ENCODE data around the gene GUCY1B1. TPM values are rescaled to one million over a fixed set of nuclear protein-coding genes. Genes with fewer than 3 reads are reported as not detected.
"Not testable (repeated sequence)": the region's sequence is repeated elsewhere in the genome, so short reads cannot be mapped to it uniquely, and the experiment has no call there.

Gene GUCY1B1
- total RNA-seq, 8 experiments from 2014 or later = 0.17 to 25.0 (median 13.0) TPM

DNA sequence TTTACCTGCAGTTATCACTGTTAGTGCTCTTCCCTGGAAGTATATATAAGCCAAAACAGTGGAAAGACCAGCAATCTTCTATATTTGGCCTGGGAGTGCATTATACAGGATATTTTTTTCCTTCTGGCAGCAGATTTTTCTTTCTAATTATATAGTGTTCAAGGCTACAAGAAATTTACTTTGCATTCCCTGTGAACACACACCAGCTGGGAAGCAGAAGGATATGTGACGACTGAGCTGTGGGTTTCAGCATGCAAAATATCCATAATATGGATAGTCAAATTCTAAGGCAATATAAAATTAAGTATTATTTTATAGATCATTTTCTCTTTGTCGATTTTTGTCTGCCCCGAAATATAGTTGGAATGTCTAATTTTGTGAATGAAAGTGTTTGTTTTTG is 31.2 kb downstream of the GUCY1B1 start:
- peaks cover 0 to 7% of the 10 kb centered on the region in 2 donors for H3K4me1 ChIP-seq (replicated peaks in 1 of 2)
- H3K27ac ChIP-seq = no peak overlapping the region
- in situ Hi-C loops (cut with MboI; ENCODE audit: low pct_unique_long_range_greater_than_20kb in 2 of 9, low sequenced_read_pairs in 9 of 9, unreplicated experiment in 9 of 9) = loop anchor here in 6 of 9 experiments (10.0 to 25.0 kb wide), 3 partner anchors 345 to 378 kb away; no protein-coding TSS in a partner anchor
- no peak overlapping the region for H3K4me3 ChIP-seq
- ATAC-seq (replicated peaks in 6 of 8) = no peak
- 7 to 100% (median 61%) methylated on average over 1 to 3 of the region's 3 CpGs for WGBS, 10 experiments

DNA sequence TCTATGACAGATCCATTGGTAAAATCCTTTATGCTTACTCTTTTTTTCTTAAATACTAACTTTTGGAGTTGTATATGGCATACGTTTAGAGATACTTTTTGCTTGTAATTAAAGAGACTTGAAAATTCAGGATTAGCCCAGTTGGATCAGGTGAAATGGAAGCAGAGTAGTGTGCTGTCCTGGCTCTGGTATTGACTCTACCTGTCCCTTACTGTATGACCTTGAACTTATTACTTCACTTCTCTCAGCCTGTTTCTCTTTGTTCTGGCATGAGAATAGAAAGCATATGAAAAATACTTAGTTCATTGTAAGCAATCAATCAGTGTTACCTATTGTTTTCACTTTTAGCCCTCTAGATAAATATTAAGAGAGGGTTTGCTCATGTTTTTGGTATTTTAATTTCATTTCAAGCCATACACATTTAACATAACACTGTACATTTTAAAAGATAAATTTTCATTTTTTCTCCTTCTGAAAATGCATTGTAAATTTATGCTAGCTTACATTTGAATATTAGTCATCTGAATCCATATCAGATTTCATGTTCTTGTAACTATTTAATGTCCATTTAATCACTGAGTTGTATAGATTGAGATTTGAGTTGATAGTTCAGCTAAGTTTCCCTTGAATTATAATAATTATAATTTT is 35.9 kb downstream of the GUCY1B1 start:
- ATAC-seq (replicated peaks in 6 of 8) = peak in 2 of 8 experiments; percentile 18 to 63
- Histone ChIP-seq H3K4me3 (no peak overlapping the region), H3K4me1 (replicated peaks in 1 of 2) (no peaks in the 10 kb centered on the region), H3K27ac (no peak overlapping the region)
- in situ Hi-C loops (cut with MboI; ENCODE audit: low pct_unique_long_range_greater_than_20kb in 2 of 9, low sequenced_read_pairs in 9 of 9, unreplicated experiment in 9 of 9) = loop anchor here in 5 of 9 experiments (25.0 kb wide), 2 partner anchors 357 to 382 kb away; no protein-coding TSS in a partner anchor
- 45 to 100% (median 88%) methylated on average over 1 of the region's 1 CpG; no CpG with 5 or more reads in 1 of the 10 experiments for WGBS, 10 experiments

DNA sequence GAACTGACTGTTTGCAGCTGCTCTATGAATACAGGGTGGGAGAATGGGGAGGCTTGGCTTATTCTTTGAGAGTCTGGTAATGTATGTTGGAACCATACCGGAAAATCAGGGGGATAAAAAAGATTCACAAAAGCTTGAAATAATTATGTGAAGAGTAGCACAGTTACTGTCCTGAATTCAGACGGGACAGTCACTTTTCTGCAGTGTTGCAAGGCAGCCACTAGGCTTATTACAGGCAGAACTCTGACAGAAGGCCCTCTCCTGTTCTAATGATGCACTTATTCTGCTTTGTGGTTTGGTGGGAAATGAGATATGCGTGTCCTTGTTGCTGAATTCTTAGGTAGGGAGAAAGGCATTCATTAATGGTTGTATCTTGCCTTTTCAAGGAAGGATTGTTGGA is 37.2 kb downstream of the GUCY1B1 start:
- in situ Hi-C loops (cut with MboI; ENCODE audit: low pct_unique_long_range_greater_than_20kb in 2 of 9, low sequenced_read_pairs in 9 of 9, unreplicated experiment in 9 of 9) = loop anchor here in 5 of 9 experiments (25.0 kb wide), 2 partner anchors 359 to 384 kb away; no protein-coding TSS in a partner anchor
- ATAC-seq (replicated peaks in 6 of 8) = peak in 4 of 8 experiments; percentile 47 to 95 (median 88)
- H3K4me3 ChIP-seq = no peak overlapping the region

DNA sequence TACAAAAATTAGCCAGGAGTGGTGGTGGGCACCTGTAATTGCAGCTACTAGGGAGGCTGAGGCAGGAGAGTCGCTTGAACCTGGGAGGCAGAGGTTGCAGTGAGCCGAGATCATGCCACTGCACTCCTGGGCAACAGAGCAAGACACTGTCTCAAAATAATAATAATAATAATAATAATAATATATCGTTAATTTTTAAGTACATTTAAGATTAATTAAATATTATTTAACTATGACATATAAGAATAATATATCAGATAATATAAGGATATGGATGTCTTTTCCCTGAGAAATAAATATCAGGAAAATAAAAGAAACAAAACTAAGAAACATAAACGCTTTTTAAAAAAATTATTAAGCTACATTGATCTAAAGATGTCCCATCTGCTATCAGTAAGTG is 38.8 kb downstream of the GUCY1B1 start:
- ATAC-seq (replicated peaks in 6 of 8); H3K27ac ChIP-seq; H3K4me3 ChIP-seq; H3K4me1 ChIP-seq (replicated peaks in 1 of 2): not testable (repeated sequence)
- 81 to 100% (median 96%) methylated on average over 2 to 4 of the region's 4 CpGs; no CpG with 5 or more reads in 1 of the 10 experiments for WGBS, 10 experiments
- in situ Hi-C loops (cut with MboI; ENCODE audit: low pct_unique_long_range_greater_than_20kb in 2 of 9, low sequenced_read_pairs in 9 of 9, unreplicated experiment in 9 of 9) = loop anchor here in 5 of 9 experiments (25.0 kb wide), 2 partner anchors 360 to 385 kb away; no protein-coding TSS in a partner anchor

More for the DNA sequence above, 37.2 kb downstream of the GUCY1B1 start:
- no peak overlapping the region for H3K27ac ChIP-seq
- H3K4me1 ChIP-seq (replicated peaks in 1 of 2) = no peaks in the 10 kb centered on the region
- 17 to 78% (median 57%) methylated on average over 1 to 3 of the region's 3 CpGs; no CpG with 5 or more reads in 2 of the 10 experiments for WGBS, 10 experiments

DNA sequence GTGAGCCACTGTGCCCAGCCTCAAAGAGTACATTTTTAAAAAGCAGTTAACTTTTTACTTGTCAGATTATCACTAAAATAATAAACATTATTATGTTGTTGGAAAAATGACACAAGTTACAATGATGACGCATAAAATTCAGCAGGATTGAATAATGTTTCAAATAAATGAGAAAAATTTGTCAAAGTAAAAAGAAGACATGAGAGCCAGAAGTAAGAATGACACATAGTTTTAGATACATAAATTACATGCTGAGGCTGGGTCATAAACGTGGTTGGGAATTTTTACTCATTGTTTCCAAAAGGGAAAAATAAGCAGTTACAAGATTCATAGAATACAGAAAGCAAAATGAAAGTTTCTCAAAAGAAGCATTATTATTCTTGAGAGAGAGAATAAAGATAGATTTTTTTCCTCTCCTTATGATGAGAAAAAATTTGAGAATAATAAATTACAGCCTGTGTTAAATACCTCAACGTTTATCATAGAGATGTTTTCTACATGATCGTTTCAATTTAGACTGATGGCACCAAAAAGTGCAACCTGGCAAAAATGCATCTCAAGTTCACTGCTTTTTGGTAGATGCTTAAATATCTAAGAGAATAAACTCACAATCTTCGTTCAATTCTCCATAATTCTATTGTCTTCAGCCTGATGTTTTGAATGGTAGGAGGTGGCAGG is 40.4 kb downstream of the GUCY1B1 start:
- in situ Hi-C loops (cut with MboI; ENCODE audit: low pct_unique_long_range_greater_than_20kb in 2 of 9, low sequenced_read_pairs in 9 of 9, unreplicated experiment in 9 of 9) = loop anchor here in 5 of 9 experiments (25.0 kb wide), 2 partner anchors 362 to 387 kb away; no protein-coding TSS in a partner anchor
- H3K4me1 ChIP-seq (replicated peaks in 1 of 2) = no peaks in the 10 kb centered on the region
- no peak overlapping the region for H3K4me3 ChIP-seq
- no peak overlapping the region for H3K27ac ChIP-seq
- ATAC-seq (replicated peaks in 6 of 8) = no peak
- WGBS, 10 experiments = 0 to 100% (median 89%) methylated on average over 4 to 5 of the region's 5 CpGs

DNA sequence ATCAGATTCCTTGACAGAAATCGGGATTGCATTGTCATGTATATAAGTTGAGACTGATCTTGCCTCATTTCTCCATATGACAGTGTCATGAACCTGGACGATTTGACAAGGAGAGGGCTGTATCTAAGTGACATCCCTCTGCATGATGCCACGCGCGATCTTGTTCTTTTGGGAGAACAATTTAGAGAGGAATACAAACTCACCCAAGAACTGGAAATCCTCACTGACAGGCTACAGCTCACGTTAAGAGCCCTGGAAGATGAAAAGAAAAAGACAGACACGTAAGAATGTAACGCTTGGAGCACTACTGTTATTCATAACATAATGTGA is 40.9 kb downstream of the GUCY1B1 start:
- H3K4me1 ChIP-seq (replicated peaks in 1 of 2) = no peaks in the 10 kb centered on the region
- no peak overlapping the region for H3K27ac ChIP-seq
- H3K4me3 ChIP-seq = no peak overlapping the region
- in situ Hi-C loops (cut with MboI; ENCODE audit: low pct_unique_long_range_greater_than_20kb in 2 of 9, low sequenced_read_pairs in 9 of 9, unreplicated experiment in 9 of 9) = loop anchor here in 5 of 9 experiments (10.0 to 25.0 kb wide), 3 partner anchors 155 to 387 kb away; partner anchors contain the start of gene CTSO (in 1 of the 5)
- ATAC-seq (replicated peaks in 6 of 8) = no peak
- WGBS, 10 experiments = 54 to 95% (median 76%) methylated on average over 3 to 8 of the region's 8 CpGs

DNA sequence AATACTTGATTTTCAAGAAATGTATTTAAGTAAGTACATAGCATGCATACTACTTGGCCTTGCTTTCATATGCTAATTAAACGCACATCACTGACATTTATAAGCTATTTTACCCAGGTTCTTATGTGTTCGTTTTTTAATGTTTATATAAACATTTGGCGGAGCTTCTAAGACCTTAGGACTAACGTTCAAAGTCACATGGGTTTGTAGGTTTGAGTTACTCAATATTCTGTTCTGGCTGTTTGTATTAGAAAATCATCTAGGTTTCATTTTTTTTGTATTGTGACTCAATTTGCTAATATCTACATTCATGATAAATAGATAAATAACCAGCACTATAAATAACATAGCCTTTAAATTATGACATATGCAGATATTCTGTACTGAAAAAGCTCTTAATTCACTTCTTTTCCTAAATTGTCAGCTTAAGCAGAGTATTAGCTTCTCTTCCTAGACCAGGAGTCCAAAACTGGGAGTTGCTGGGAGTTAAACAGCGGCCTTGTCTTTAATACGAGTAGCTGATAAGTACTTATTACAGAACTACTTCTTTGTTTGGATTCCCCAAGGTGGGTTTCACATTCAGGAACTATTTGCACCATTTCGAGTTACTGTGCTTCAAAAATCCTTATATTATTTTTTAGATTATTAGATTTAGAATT is 42.0 kb downstream of the GUCY1B1 start:
- no peak overlapping the region for H3K27ac ChIP-seq
- H3K4me3 ChIP-seq = no peak overlapping the region
- no peak for ATAC-seq (replicated peaks in 6 of 8)
- WGBS, 10 experiments = 56 to 95% (median 86%) methylated on average over 2 to 7 of the region's 7 CpGs
- no peaks in the 10 kb centered on the region for H3K4me1 ChIP-seq (replicated peaks in 1 of 2)
- in situ Hi-C loops (cut with MboI; ENCODE audit: low pct_unique_long_range_greater_than_20kb in 2 of 9, low sequenced_read_pairs in 9 of 9, unreplicated experiment in 9 of 9) = loop anchor here in 1 of 9 experiments (10.0 kb wide), 1 partner anchor 154 kb away; the partner anchor contains the start of gene CTSO

DNA sequence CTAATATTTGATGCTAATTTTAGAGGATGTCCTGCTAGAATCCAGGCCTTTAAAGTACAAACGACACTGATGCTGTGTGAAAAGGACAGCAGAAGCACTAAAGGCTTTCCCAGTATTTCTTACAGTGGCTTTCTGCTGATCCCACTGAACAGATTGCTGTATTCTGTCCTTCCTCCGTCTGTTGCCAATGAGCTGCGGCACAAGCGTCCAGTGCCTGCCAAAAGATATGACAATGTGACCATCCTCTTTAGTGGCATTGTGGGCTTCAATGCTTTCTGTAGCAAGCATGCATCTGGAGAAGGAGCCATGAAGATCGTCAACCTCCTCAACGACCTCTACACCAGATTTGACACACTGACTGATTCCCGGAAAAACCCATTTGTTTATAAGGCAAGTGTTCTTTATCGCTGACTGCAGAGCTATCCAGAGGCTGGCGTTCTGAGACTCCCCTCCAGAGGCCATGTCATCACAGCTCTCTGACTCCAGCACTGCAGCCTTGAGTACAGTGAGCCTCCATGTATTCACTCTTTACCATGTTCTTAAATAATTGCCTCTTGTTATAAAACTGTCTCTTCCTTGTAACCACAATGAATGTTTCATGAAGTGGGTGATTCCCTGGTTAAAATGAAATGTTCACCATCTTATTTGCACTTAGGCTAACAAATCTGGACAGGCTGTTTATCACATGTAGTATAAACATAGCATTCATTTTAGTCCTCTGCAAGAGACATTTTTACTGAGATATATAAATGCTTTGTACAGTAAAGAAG is 43.6 kb downstream of the GUCY1B1 start:
- H3K27ac ChIP-seq = no peak overlapping the region
- peak in 1 of 8 experiments; percentile 33 for ATAC-seq (replicated peaks in 6 of 8)
- in situ Hi-C loops (cut with MboI; ENCODE audit: low pct_unique_long_range_greater_than_20kb in 2 of 9, low sequenced_read_pairs in 9 of 9, unreplicated experiment in 9 of 9) = loop anchor here in 1 of 9 experiments (10.0 kb wide), 1 partner anchor 152 kb away; the partner anchor contains the start of gene CTSO
- no peak overlapping the region for H3K4me3 ChIP-seq
- WGBS, 10 experiments = 57 to 92% (median 78%) methylated on average over 1 to 9 of the region's 9 CpGs; no CpG with 5 or more reads in 1 of the 10 experiments
- H3K4me1 ChIP-seq (replicated peaks in 1 of 2) = no peaks in the 10 kb centered on the region

DNA sequence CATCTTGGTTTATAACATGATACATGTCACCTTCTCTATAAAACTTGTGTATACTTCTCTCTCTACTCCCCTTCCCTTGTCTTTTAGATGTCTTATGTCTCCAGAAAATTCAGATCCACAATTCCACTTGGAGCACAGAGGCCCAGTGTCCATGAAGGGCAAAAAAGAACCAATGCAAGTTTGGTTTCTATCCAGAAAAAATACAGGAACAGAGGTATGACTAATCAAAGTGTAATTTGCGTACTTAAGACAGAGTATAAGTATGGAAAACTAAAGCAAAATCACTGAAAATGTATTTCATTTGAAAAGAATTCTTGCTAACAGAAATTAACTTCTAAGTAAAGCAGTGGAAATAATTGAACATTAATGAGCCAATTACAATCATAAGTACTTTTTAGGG is 46.2 kb downstream of the GUCY1B1 start:
- ATAC-seq (replicated peaks in 6 of 8) = no peak
- Histone ChIP-seq H3K4me3 (no peak overlapping the region), H3K27ac (no peak overlapping the region), H3K4me1 (replicated peaks in 1 of 2) (no peaks in the 10 kb centered on the region)
- in situ Hi-C loops (cut with MboI; ENCODE audit: low pct_unique_long_range_greater_than_20kb in 2 of 9, low sequenced_read_pairs in 9 of 9, unreplicated experiment in 9 of 9) = loop anchor here in 1 of 9 experiments (10.0 kb wide), 1 partner anchor 150 kb away; the partner anchor contains the start of gene CTSO
- 60 to 100% (median 90%) methylated on average over 1 of the region's 1 CpG; no CpG with 5 or more reads in 2 of the 10 experiments for WGBS, 10 experiments

DNA sequence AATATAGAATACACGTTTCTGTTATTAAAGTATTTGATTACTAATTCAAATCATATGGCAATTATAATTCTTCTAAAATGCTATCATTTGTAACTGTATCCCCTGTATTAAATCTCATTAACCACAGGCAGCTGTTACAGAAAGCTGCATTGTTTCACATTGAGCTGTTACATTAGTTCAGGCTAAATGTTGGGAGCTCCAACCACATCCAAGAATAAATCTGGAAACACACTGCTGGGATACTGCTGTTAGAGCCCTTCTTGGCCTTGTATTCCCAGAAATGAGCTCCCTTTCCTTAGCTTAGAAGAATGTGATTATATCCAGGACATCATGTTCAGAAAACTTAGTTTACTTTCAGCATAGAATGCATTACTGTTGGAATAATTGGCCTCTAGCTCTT is 48.2 kb downstream of the GUCY1B1 start:
- ATAC-seq (replicated peaks in 6 of 8) = no peak
- H3K4me3 ChIP-seq = no peak overlapping the region
- in situ Hi-C loops (cut with MboI; ENCODE audit: low pct_unique_long_range_greater_than_20kb in 2 of 9, low sequenced_read_pairs in 9 of 9, unreplicated experiment in 9 of 9) = loop anchor here in 1 of 9 experiments (10.0 kb wide), 1 partner anchor 148 kb away; the partner anchor contains the start of gene CTSO
- H3K27ac ChIP-seq = no peak overlapping the region
- H3K4me1 ChIP-seq (replicated peaks in 1 of 2) = no peaks in the 10 kb centered on the region
- whole genome bisulfite sequencing, 10 experiments = 0 to 100% (median 21%) methylated on average over 1 of the region's 1 CpG; no CpG with 5 or more reads in 4 of the 10 experiments

DNA sequence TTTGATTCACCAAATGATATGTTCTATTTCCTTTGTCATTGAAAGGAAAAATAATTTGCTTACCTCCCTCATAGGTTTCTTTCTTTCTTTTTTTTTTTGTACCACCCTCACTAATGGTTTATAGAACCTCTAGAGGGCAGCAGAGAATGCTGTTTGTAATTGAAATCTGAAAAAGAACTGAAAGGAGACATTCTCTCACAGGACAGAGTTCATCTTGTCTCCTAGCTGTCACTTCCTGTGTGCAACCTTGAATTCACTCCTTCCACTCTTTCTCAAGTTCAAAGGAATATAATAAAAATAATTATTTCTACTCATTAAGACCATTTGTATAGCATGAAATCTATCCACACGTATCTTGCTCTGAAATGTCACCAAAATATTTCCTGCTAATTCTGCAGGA is 51.0 kb downstream of the GUCY1B1 start:
- peak in 6 of 8 experiments; percentile 57 to 89 (median 73) for ATAC-seq (replicated peaks in 6 of 8)
- WGBS, 10 experiments = 63 to 100% (median 88%) methylated on average over 1 of the region's 1 CpG; no CpG with 5 or more reads in 2 of the 10 experiments
- no peaks in the 10 kb centered on the region for H3K4me1 ChIP-seq (replicated peaks in 1 of 2)
- H3K4me3 ChIP-seq = no peak overlapping the region
- no peak overlapping the region for H3K27ac ChIP-seq
- in situ Hi-C loops (cut with MboI; ENCODE audit: low pct_unique_long_range_greater_than_20kb in 2 of 9, low sequenced_read_pairs in 9 of 9, unreplicated experiment in 9 of 9) = loop anchor here in 3 of 9 experiments (5.0 to 10.0 kb wide), 4 partner anchors 125 to 145 kb away; partner anchors contain the start of gene CTSO (in 2 of the 3)

DNA sequence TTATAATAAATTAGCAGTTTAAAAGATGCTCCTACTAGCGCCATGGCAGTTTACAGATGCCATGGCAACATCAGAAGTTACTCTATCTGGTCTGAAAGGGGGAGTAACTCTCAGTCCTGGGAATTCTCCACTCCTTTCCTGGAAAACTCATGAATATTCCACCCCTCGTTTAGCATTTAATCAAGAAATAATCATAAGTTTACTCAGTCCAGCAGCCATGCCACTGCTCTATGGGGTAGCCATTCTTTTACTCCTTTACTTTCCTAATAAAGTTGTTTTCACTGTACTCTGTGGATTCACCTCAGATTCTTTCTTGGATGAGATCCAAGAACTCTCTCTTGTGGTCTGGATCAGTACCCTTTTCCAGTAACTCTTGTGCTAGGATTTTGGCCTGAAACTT is 52.3 kb downstream of the GUCY1B1 start:
- 33 to 100% (median 63%) methylated on average over 1 to 2 of the region's 2 CpGs; no CpG with 5 or more reads in 4 of the 10 experiments for WGBS, 10 experiments
- no peaks in the 10 kb centered on the region for H3K4me1 ChIP-seq (replicated peaks in 1 of 2)
- no peak overlapping the region for H3K27ac ChIP-seq
- no peak overlapping the region for H3K4me3 ChIP-seq
- peak; percentile 16 to 90 (median 62) for ATAC-seq (replicated peaks in 6 of 8)
- in situ Hi-C loops (cut with MboI; ENCODE audit: low pct_unique_long_range_greater_than_20kb in 2 of 9, low sequenced_read_pairs in 9 of 9, unreplicated experiment in 9 of 9) = loop anchor here in 3 of 9 experiments (5.0 to 10.0 kb wide), 3 partner anchors 124 to 141 kb away; partner anchors contain the start of gene CTSO (in 1 of the 3)

All from motor neuron (in vitro differentiated cells).